ENCODE data around the gene HECTD4. TPM values are rescaled to one million over a fixed set of nuclear protein-coding genes. Genes with fewer than 3 reads are reported as not detected.

Gene HECTD4
- total and polyA plus RNA-seq, 4 donors = 4.3 to 80.1 (median 25.5) TPM

DNA sequence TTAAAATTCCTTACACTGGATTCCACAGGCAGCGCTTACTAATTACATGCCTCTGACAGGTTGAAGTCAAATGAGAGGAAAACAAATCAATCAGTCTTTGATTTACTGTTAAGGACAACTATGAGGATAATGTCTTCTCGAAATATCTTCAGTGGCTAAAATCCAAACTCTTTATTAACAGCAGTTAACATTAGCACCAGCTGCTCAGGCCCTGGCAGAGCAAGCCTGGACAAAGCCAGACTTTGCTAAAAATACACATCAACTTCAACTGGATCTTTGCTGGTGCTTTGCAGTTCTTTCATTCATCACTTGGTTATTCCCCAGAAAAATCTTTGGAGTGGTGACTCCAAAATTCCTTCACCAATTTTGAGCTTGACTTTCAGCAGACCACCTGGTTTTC, 98.7 kb downstream of the HECTD4 start:
- WGBS = 85% methylated on average over 2 of the region's 2 CpGs
- H3K9ac ChIP-seq (ENCODE audit: low read depth in 1 of 2, low read length in 2 of 2) = no peak overlapping the region
- H3K27ac ChIP-seq (ENCODE audit: low read depth in 1 of 2, low read length in 2 of 2) = no peak overlapping the region
- DNase-seq (ENCODE audit: low spot score) = no peak
- H3K4me1 ChIP-seq (ENCODE audit: control insufficient read depth in 4 of 4, insufficient read depth in 4 of 4, low read length in 3 of 4) = peaks cover 0 to 18% (median 15%) of the 10 kb centered on the region in 4 donors
- no peaks in the 10 kb centered on the region for H3K27me3 ChIP-seq (ENCODE audit: control insufficient read depth in 4 of 4, insufficient read depth in 4 of 4, low read length in 3 of 4)
- peaks cover 0 to under 1% (median under 1%) of the 10 kb centered on the region in 4 donors for H3K9me3 ChIP-seq (ENCODE audit: control insufficient read depth in 4 of 4, low read length in 3 of 4)
- H3K4me3 ChIP-seq (ENCODE audit: low read depth in 1 of 3, low read length in 3 of 3) = no peak overlapping the region
- TF ChIP-seq TAF1 (conservative IDR thresholded peaks at IDR 0.05) = no peak
- TF ChIP-seq FOXA1 (IDR thresholded peaks at IDR 0.05) = no peak
- TF ChIP-seq, protein P1, sequence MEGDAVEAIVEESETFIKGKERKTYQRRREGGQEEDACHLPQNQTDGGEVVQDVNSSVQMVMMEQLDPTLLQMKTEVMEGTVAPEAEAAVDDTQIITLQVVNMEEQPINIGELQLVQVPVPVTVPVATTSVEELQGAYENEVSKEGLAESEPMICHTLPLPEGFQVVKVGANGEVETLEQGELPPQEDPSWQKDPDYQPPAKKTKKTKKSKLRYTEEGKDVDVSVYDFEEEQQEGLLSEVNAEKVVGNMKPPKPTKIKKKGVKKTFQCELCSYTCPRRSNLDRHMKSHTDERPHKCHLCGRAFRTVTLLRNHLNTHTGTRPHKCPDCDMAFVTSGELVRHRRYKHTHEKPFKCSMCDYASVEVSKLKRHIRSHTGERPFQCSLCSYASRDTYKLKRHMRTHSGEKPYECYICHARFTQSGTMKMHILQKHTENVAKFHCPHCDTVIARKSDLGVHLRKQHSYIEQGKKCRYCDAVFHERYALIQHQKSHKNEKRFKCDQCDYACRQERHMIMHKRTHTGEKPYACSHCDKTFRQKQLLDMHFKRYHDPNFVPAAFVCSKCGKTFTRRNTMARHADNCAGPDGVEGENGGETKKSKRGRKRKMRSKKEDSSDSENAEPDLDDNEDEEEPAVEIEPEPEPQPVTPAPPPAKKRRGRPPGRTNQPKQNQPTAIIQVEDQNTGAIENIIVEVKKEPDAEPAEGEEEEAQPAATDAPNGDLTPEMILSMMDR (IDR thresholded peaks at IDR 0.05; ENCODE audit: low read depth, low read length, missing input control) = no peak
- no peak for TF ChIP-seq NR2F2 (IDR thresholded peaks at IDR 0.05)
- TF ChIP-seq, protein P2, sequence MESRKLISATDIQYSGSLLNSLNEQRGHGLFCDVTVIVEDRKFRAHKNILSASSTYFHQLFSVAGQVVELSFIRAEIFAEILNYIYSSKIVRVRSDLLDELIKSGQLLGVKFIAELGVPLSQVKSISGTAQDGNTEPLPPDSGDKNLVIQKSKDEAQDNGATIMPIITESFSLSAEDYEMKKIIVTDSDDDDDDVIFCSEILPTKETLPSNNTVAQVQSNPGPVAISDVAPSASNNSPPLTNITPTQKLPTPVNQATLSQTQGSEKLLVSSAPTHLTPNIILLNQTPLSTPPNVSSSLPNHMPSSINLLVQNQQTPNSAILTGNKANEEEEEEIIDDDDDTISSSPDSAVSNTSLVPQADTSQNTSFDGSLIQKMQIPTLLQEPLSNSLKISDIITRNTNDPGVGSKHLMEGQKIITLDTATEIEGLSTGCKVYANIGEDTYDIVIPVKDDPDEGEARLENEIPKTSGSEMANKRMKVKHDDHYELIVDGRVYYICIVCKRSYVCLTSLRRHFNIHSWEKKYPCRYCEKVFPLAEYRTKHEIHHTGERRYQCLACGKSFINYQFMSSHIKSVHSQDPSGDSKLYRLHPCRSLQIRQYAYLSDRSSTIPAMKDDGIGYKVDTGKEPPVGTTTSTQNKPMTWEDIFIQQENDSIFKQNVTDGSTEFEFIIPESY (IDR thresholded peaks at IDR 0.05) = no peak
- TF ChIP-seq SP1 (IDR thresholded peaks at IDR 0.05) = no peak
- TF ChIP-seq YY1 (IDR thresholded peaks at IDR 0.05) = no peak
- TF ChIP-seq, protein P3, sequence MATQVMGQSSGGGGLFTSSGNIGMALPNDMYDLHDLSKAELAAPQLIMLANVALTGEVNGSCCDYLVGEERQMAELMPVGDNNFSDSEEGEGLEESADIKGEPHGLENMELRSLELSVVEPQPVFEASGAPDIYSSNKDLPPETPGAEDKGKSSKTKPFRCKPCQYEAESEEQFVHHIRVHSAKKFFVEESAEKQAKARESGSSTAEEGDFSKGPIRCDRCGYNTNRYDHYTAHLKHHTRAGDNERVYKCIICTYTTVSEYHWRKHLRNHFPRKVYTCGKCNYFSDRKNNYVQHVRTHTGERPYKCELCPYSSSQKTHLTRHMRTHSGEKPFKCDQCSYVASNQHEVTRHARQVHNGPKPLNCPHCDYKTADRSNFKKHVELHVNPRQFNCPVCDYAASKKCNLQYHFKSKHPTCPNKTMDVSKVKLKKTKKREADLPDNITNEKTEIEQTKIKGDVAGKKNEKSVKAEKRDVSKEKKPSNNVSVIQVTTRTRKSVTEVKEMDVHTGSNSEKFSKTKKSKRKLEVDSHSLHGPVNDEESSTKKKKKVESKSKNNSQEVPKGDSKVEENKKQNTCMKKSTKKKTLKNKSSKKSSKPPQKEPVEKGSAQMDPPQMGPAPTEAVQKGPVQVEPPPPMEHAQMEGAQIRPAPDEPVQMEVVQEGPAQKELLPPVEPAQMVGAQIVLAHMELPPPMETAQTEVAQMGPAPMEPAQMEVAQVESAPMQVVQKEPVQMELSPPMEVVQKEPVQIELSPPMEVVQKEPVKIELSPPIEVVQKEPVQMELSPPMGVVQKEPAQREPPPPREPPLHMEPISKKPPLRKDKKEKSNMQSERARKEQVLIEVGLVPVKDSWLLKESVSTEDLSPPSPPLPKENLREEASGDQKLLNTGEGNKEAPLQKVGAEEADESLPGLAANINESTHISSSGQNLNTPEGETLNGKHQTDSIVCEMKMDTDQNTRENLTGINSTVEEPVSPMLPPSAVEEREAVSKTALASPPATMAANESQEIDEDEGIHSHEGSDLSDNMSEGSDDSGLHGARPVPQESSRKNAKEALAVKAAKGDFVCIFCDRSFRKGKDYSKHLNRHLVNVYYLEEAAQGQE (IDR thresholded peaks at IDR 0.05) = no peak
- no peak for TF ChIP-seq RAD21 (IDR thresholded peaks at IDR 0.05)
- no peak for TF ChIP-seq JUND (IDR thresholded peaks at IDR 0.05)
- no peak for TF ChIP-seq EGR1 (IDR thresholded peaks at IDR 0.05; ENCODE audit: low read depth in 2 of 2)
- TF ChIP-seq GABPA (IDR thresholded peaks at IDR 0.05 in 1 of 2, conservative IDR thresholded peaks at IDR 0.05 in 1 of 2) = no peak
- no peak for TF ChIP-seq HNF4G (IDR thresholded peaks at IDR 0.05)
- no peak for TF ChIP-seq RXRA (IDR thresholded peaks at IDR 0.05)
- no peak for TF ChIP-seq FOXA2 (IDR thresholded peaks at IDR 0.05)
- TF ChIP-seq, protein P4, sequence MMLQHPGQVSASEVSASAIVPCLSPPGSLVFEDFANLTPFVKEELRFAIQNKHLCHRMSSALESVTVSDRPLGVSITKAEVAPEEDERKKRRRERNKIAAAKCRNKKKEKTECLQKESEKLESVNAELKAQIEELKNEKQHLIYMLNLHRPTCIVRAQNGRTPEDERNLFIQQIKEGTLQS (IDR thresholded peaks at IDR 0.05) = no peak
- TF ChIP-seq, protein P5, sequence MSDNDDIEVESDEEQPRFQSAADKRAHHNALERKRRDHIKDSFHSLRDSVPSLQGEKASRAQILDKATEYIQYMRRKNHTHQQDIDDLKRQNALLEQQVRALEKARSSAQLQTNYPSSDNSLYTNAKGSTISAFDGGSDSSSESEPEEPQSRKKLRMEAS (IDR thresholded peaks at IDR 0.05) = no peak
- peaks cover 0 to 2% (median 0%) of the 10 kb centered on the region in 4 donors for H3K36me3 ChIP-seq (ENCODE audit: control insufficient read depth in 4 of 4, insufficient read depth in 3 of 4, low read depth in 1 of 4, low read length in 3 of 4)

All from liver (tissue), 9 donors.